Heart left ventricle (tissue), 16 donors: ENCODE data around the gene HS6ST3. TPM values are rescaled to one million over a fixed set of nuclear protein-coding genes. Genes with fewer than 3 reads are reported as not detected.

Experiments
- ATAC-seq, 4 donors: fragments of 200-7000 bp; cut with Tn5 transposase; one replicate each; pipeline ENCODE4 v1.9.1; 2020 to 2022; ENCODE audit warnings: moderate library complexity in 4 of 4, mild to moderate bottlenecking in 3 of 4, moderate number of reproducible peaks in 1 of 4
- DNase-seq, 5 donors: peaks; one replicate each; pipeline ENCODE4 v3.0.0-alpha.2; 2020
- H3K27ac ChIP-seq, 12 donors: fragments of 200-600 bp; sonication (generic) in 4 of 12; one replicate each; pipeline versions ENCODE4 v1.5.0 to v1.8.0; 2016 to 2022; ENCODE audit warnings: mild to moderate bottlenecking in 2 of 12
- H3K27me3 ChIP-seq, 9 donors: fragments of 200-600 bp; sonication (generic) in 2 of 9; one replicate each; pipeline versions ENCODE4 v1.5.1 to v1.8.0; 2016 to 2022; ENCODE audit warnings: mild to moderate bottlenecking in 3 of 9
- H3K36me3 ChIP-seq, 9 donors: fragments of 200-600 bp; sonication (generic) in 2 of 9; one replicate each; pipeline versions ENCODE4 v1.5.0 to v1.8.0; 2018 to 2022; ENCODE audit warnings: mild to moderate bottlenecking in 2 of 9
- H3K4me1 ChIP-seq, 12 donors: fragments of 200-600 bp; sonication (generic) in 4 of 12; one replicate each; pipeline versions ENCODE4 v1.5.0 to v1.8.0; 2016 to 2022; ENCODE audit warnings: mild to moderate bottlenecking in 3 of 12
- H3K4me3 ChIP-seq, 12 donors: fragments of 200-600 bp; sonication (generic) in 4 of 12; one replicate each; pipeline versions ENCODE4 v1.5.0 to v1.8.0; 2017 to 2022; ENCODE audit warnings: mild to moderate bottlenecking in 9 of 12, moderate library complexity in 4 of 12
- H3K9me3 ChIP-seq, 12 donors: fragments of 200-600 bp; sonication (generic) in 4 of 12; one replicate each; pipeline versions ENCODE4 v1.5.0 to v1.8.0; 2016 to 2022; ENCODE audit warnings: mild to moderate bottlenecking in 1 of 12
- CTCF ChIP-seq, 12 donors: fragments of 200-600 bp; sonication (generic) in 4 of 12; IDR thresholded peaks; one replicate each; pipeline versions ENCODE4 v1.5.0 to v1.8.0; 2018 to 2022; ENCODE audit warnings: antibody characterized with exemption in 12 of 12, mild to moderate bottlenecking in 5 of 12
- POLR2A ChIP-seq, 2 donors: fragments of 450-650 bp; IDR thresholded peaks; one replicate each; pipeline ENCODE4 v1.6.1; 2017; ENCODE audit warnings: antibody characterized with exemption in 2 of 2, mild to moderate bottlenecking in 2 of 2, moderate library complexity in 2 of 2
- WGBS, 4 donors: extraction: QIAGEN DNeasy Blood & Tissue Kit in 2 of 4; methylation state at CpG; one replicate each; pipeline versions ENCODE4 v1.1.5 to v1.1.7; 2013 to 2018; 5-methylcytosine and 5-hydroxymethylcytosine counted together
- intact Hi-C, 10 donors: fragments of 100-400 bp; cut with DNase I; formaldehyde crosslinking; loops; one replicate each; pipeline versions ENCODE4 v1.11.1 to v1.14.2; 2022
- polyA plus RNA-seq, 2 donors: library from polyadenylated mRNA; stranded (reverse); fragments of 200-250 nt; gene quantifications; one replicate each; pipeline ENCODE4 v1.2.3, GENCODE V29; 2013
- total RNA-seq, 9 donors: library from RNA; depleted of rRNA in 2 of 9; stranded (reverse); fragments of >200 nt in 2 of 9; fragmentation: NEBNext Ultra II Directional in 3 of 9; extraction: Animal tissue kit (Norgen Biotek cat#: 25700) in 3 of 9; gene quantifications; one replicate each; pipeline versions ENCODE4 v1.1.0 to v1.2.4, GENCODE V29; 2016 to 2023
- donor health status: ischemic (EF 13 %, LVEDD 7.1; RV severe dilation, severe dysfunction).
- donor health status: healthy with polysubstance abuse.
- donor health status: DM: no; HTN: yes; CAD: no.
- donor health status: DM: no; HTN: no; CAD: no.
- donor health status: ischemic (EF 25% LVEDD 6.9; RV normal size, moderate dysfunction).
- donor health status: ischemic (EF 25% LVEDD 5.7; RV mildly dilated, moderate dysfunction).
- donor health status: healthy.
- donor health status: DM: yes; HTN: yes; CAD: no.
- donor health status: ischemic (EF 35%, LVEDD 5.7; RV mildly dilated, moderate dysfunction).
- donor health status: nonischemic (EF 11% LVEDD 7.7; RV severe dilation, severe dysfunction).
- donor health status: DM: yes; HTN: yes; CAD: no.
- donor health status: PGD.
- donor health status: ischemic (EF 29% LVEDD 5.4; RV normal size, mild dysfunction).
- donor health status: nonischemic (EF 23%, LVEDD 6.1; RV moderate dilation, normal function).

The HS6ST3 gene
- total and polyA plus RNA-seq, 11 donors: 0.01 to 5.2 (median 1.2) TPM

GRCh38 chr13:96734499-96734898, 644.6 kb downstream of the HS6ST3 start:
- no peak for ATAC-seq
- Histone ChIP-seq H3K27me3 (no peaks in the 10 kb centered on the region), H3K4me1 (no peaks in the 10 kb centered on the region), H3K27ac (no peak overlapping the region), H3K9me3 (peaks cover 0 to 6% (median 0%) of the 10 kb centered on the region in 12 donors), H3K4me3 (no peak overlapping the region), H3K36me3 (no peaks in the 10 kb centered on the region)
- WGBS, 4 donors: 87 to 91% (median 90%) methylated on average over 4 of the region's 4 CpGs
- no peak for DNase-seq
- intact Hi-C loops: no loop called here
- TF ChIP-seq POLR2A (IDR thresholded peaks at IDR 0.05): no peak
- TF ChIP-seq CTCF (IDR thresholded peaks at IDR 0.05): no peak

- TF ChIP-seq POLR2A (IDR thresholded peaks at IDR 0.05) (no peak), CTCF (IDR thresholded peaks at IDR 0.05) (no peak)
Observed at GRCh38 chr13:96741779-96742178, 651.9 kb downstream of the HS6ST3 start.

GRCh38 chr13:96743296-96744089, 653.6 kb downstream of the HS6ST3 start:
- TF ChIP-seq POLR2A (IDR thresholded peaks at IDR 0.05) (no peak), CTCF (IDR thresholded peaks at IDR 0.05) (no peak)
- Histone ChIP-seq H3K9me3 (no peaks in the 10 kb centered on the region), H3K36me3 (no peaks in the 10 kb centered on the region), H3K27me3 (no peaks in the 10 kb centered on the region), H3K27ac (no peak overlapping the region), H3K4me1 (no peaks in the 10 kb centered on the region), H3K4me3 (no peak overlapping the region)
- ATAC-seq: no peak
- DNase-seq: no peak
- 65 to 78% (median 70%) methylated on average over 3 of the region's 3 CpGs for WGBS, 4 donors
- intact Hi-C loops: no loop called here

More at GRCh38 chr13:96741779-96742178, 651.9 kb downstream of the HS6ST3 start:
- H3K9me3 ChIP-seq: no peaks in the 10 kb centered on the region
- H3K4me1 ChIP-seq: no peaks in the 10 kb centered on the region
- H3K4me3 ChIP-seq: no peak overlapping the region
- H3K36me3 ChIP-seq: no peaks in the 10 kb centered on the region
- no peak for DNase-seq
- H3K27me3 ChIP-seq: no peaks in the 10 kb centered on the region
- intact Hi-C loops: no loop called here
- no peak overlapping the region for H3K27ac ChIP-seq
- WGBS, 4 donors: 80 to 83% (median 81%) methylated on average over 3 of the region's 3 CpGs
- ATAC-seq: no peak

GRCh38 chr13:96744367-96745331, 654.7 kb downstream of the HS6ST3 start:
- WGBS, 4 donors: 80 to 86% (median 81%) methylated on average over 5 of the region's 5 CpGs
- Histone ChIP-seq H3K27me3 (no peaks in the 10 kb centered on the region), H3K4me1 (no peaks in the 10 kb centered on the region), H3K9me3 (no peaks in the 10 kb centered on the region), H3K4me3 (no peak overlapping the region), H3K27ac (no peak overlapping the region), H3K36me3 (no peaks in the 10 kb centered on the region)
- no peak for TF ChIP-seq CTCF (IDR thresholded peaks at IDR 0.05)
- no peak for TF ChIP-seq POLR2A (IDR thresholded peaks at IDR 0.05)
- ATAC-seq (no peak), DNase-seq (no peak)
- intact Hi-C loops: no loop called here
